Measurements from ENCODE around the gene MEAK7.

DNA sequence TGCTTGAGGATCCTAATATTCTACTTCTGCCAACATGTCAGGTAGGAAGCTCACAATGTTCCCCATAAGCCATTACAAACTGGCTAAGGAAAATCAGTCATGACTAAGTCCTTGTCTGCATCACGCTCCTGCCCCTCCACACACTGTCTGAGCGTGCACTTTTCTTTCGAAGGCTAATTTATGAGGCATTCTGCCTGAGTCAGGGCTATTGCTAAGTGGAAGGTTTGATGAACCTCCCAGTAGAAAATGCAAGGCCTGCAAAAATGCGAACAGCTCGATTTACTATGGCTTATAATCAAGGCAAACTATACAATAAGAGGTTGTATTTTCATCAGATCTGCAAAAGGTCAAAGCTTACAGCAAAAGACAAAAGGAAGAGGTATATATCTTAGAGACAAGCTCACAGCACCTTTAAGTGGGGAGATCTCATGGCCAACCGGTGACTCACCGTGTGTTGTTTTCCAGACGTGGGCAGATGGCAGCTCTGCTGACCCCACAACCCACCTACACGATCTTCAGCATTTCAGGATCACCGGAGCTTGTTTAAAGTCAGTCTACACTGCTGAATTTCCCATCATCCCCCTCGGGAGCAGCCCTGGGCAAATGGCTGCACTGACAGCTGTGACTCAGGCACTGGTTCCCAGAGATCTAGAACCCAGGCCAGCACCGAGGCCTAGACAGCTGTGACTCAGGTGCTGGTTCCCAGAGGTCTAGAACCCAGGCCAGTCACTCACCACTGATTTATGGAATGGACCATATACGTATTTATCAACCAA lies 26.1 kb downstream of the MEAK7 start:
- TF ChIP-seq POLR2A (IDR thresholded peaks at IDR 0.05; ENCODE audit: low read length) = no peak
- TF ChIP-seq GATA1 (IDR thresholded peaks at IDR 0.05; ENCODE audit: low read depth, low read length) = no peak
